GM12873 (cell line): ENCODE measurements around the gene CD1D.

ENCODE experiments used
- TF ChIP-seq, protein P1 (sequence below): IDR thresholded peaks from 2 replicates; pipeline ENCODE4 v1.5.1; 2012; ENCODE audit warnings: low read depth, mild to moderate bottlenecking, moderate library complexity, low read length, control low read depth; ENCODE audit not compliant: insufficient read depth; ENCODE audit errors: missing control alignments

The CD1D gene

DNA sequence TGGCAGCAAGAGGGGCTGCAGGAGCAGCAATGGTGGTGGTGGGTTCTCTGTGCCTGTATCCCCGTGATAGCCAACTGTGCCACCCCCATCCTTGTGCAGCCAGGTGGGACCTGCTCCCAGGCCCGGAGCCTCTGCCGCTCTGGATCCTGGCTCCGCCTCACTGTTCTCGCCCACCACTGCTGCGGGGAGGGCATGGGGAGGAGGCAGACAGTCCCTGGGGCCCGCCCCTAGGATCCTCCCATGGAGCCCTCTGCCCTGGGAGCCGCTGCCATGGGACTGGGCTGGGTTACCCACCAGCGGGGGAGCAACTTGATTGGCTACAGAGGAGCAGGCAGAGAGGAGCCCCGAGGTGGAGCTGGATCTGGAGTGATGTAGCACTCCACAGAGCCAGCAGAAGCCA is 31.6 kb downstream of the CD1D start:
- TF ChIP-seq, protein P1, sequence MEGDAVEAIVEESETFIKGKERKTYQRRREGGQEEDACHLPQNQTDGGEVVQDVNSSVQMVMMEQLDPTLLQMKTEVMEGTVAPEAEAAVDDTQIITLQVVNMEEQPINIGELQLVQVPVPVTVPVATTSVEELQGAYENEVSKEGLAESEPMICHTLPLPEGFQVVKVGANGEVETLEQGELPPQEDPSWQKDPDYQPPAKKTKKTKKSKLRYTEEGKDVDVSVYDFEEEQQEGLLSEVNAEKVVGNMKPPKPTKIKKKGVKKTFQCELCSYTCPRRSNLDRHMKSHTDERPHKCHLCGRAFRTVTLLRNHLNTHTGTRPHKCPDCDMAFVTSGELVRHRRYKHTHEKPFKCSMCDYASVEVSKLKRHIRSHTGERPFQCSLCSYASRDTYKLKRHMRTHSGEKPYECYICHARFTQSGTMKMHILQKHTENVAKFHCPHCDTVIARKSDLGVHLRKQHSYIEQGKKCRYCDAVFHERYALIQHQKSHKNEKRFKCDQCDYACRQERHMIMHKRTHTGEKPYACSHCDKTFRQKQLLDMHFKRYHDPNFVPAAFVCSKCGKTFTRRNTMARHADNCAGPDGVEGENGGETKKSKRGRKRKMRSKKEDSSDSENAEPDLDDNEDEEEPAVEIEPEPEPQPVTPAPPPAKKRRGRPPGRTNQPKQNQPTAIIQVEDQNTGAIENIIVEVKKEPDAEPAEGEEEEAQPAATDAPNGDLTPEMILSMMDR = no peak

DNA sequence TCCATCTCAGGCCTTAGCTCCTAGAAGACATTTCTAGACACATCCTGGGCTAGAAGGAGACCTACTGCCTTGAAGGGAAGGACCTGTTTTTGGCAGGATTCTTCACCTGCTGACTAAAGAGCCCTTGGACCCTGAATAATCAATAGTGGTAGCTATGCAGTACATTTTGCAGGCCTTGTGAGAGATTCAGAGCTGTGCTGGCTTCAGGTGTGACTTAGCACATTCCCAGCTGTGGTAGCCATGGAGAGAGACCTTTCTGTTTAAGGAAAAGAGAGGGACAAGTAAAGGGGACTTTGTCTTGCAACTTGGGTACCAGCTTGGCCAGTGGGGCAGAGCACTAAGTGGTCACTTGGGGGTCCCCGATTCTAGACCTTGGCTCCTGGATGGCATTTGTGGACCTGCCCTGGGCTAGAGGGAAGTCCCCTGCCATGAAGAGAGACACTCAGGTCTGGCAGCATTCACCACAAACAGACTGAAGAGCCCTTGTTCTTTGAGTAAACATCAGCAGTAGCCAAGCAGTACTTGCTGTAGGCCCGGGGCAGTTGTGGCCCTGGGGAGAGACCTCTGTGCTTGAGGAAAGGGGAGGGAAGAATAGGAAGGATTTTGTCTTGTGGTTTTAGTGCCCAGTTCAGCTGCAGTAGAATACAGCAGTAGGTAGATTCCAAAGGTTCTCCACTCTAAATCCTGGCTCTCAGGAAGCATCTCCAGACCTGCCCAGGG is 47.4 kb downstream of the CD1D start:
- TF ChIP-seq, protein P1 = no peak
